ENCODE data around the gene ITCH. TPM values are rescaled to one million over a fixed set of nuclear protein-coding genes. Genes with fewer than 3 reads are reported as not detected.

Gene ITCH
- total RNA-seq, 2 experiments from 2014 or later, result 44.2 to 47.0 TPM

DNA sequence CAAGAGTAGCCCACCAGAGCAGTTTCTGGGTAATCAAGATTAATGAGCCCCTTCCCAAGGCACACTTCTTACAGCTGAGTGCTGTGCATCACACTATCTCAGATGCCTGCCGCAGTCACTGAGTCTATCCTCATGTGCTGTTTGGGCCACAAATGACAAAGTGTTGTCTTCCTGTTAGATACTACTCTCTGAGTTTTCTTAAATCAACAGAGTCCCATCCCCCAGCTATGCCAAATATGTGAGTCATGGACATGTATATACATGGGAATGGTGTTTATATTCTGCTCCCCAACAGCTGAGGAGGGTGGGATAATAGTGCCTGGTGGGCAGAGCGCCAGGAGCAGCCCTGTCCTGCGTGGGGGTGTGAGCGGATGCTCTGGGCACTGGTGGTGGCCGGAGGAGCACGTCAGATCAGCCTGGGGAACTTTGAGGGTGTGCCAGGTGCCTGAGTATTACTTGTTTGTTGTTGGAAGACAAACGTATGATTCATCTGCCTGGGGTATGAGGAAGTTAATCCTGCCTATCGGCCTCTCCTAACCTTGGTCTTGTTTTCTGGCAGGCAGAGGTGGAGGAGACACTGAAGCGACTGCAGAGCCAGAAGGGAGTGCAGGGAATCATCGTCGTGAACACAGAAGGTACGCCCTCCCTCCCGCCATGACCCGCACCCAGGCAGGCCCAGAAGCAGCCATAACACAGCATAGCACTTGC, 162.8 kb downstream of the ITCH start:
- H3K9me3 Mint-ChIP-seq, result no peaks in the 10 kb centered on the region
- CTCF ChIA-PET, result no interaction called here
- no peak overlapping the region for H3K4me3 ChIP-seq (ENCODE audit: low read length)

DNA sequence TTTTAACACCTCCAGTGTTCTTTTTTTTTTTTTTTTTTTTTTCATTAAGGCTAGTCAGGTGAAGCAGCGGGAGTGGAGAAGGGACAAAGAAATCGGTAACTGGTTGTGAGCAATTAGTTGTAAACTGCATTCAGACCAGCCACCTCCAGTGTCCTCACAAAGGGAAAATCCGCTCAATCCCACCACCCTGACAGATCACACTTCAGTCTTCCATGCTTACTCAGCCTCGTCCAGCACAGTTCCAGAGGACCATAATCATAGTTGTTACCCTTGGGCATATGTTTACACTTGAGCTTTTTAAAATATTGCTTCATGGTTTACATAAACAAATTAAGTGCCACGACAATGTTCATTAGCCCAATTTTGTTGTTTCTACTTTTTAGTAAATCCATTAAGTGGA, 163.4 kb downstream of the ITCH start:
- Mint-ChIP-seq H3K36me3 (ENCODE audit: low read depth) (peaks cover 80% of the 10 kb centered on the region), H3K27ac (no peak overlapping the region)

More for the DNA sequence above, 162.8 kb downstream of the ITCH start:
- Mint-ChIP-seq H3K36me3 (ENCODE audit: low read depth) (peaks cover 74% of the 10 kb centered on the region), H3K4me3 (no peak overlapping the region), H3K27me3 (no peaks in the 10 kb centered on the region), H3K4me1 (ENCODE audit: low read depth) (peaks cover 40% of the 10 kb centered on the region), H3K27ac (no peak overlapping the region)
- Histone ChIP-seq H3K27ac (ENCODE audit: low read depth in 1 of 2, low read length in 2 of 2) (no peak overlapping the region), H3K4me1 (ENCODE audit: insufficient read depth, low read length) (peaks cover 23% of the 10 kb centered on the region), H3K9me3 (ENCODE audit: control insufficient read depth in 1 of 2, insufficient read depth in 1 of 2, low read length in 2 of 2) (no peaks in the 10 kb centered on the region), H3K36me3 (ENCODE audit: insufficient read depth, low read length) (peaks cover 49% of the 10 kb centered on the region), H3K27me3 (ENCODE audit: control insufficient read depth in 1 of 2, insufficient read depth in 2 of 2, low read length in 2 of 2) (no peaks in the 10 kb centered on the region)
- intact Hi-C loops (cut with DNase I, micrococcal nuclease), result no loop called here
- POLR2A ChIA-PET, result no interaction called here
- TF ChIP-seq, protein P1, sequence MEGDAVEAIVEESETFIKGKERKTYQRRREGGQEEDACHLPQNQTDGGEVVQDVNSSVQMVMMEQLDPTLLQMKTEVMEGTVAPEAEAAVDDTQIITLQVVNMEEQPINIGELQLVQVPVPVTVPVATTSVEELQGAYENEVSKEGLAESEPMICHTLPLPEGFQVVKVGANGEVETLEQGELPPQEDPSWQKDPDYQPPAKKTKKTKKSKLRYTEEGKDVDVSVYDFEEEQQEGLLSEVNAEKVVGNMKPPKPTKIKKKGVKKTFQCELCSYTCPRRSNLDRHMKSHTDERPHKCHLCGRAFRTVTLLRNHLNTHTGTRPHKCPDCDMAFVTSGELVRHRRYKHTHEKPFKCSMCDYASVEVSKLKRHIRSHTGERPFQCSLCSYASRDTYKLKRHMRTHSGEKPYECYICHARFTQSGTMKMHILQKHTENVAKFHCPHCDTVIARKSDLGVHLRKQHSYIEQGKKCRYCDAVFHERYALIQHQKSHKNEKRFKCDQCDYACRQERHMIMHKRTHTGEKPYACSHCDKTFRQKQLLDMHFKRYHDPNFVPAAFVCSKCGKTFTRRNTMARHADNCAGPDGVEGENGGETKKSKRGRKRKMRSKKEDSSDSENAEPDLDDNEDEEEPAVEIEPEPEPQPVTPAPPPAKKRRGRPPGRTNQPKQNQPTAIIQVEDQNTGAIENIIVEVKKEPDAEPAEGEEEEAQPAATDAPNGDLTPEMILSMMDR (IDR thresholded peaks at IDR 0.05), result no peak
- ATAC-seq (ENCODE audit: poor library complexity) (no peak), DNase-seq (no peak)

DNA sequence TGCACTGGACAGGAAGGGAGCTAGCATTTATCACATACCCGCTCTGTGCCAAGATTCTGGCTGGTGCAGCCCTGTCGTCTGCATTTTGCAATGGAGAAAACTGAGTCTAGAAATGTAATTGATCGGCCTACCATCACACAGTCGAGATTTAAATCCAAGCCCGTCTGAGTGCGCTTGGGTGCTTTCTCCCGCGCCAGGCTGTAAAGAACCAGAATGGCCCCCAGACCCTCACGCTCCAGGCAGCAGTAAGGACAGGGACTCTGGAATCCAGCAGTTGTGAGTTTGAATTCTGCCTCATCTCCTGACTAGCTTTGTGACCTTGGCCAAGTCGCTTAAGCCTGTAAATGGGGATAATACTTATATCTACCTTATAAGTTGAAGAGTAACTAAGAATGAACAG, 163.9 kb downstream of the ITCH start:
- ATAC-seq (ENCODE audit: poor library complexity) (no peak), DNase-seq (no peak)
- Histone ChIP-seq H3K4me1 (ENCODE audit: insufficient read depth, low read length) (peaks cover 24% of the 10 kb centered on the region), H3K27me3 (ENCODE audit: control insufficient read depth in 1 of 2, insufficient read depth in 2 of 2, low read length in 2 of 2) (no peaks in the 10 kb centered on the region), H3K27ac (ENCODE audit: low read depth in 1 of 2, low read length in 2 of 2) (no peak overlapping the region), H3K36me3 (ENCODE audit: insufficient read depth, low read length) (peaks cover 61% of the 10 kb centered on the region), H3K9me3 (ENCODE audit: control insufficient read depth in 1 of 2, insufficient read depth in 1 of 2, low read length in 2 of 2) (no peaks in the 10 kb centered on the region), H3K4me3 (ENCODE audit: low read length) (no peak overlapping the region)
- H3K9me3 Mint-ChIP-seq, result no peaks in the 10 kb centered on the region
- ChIA-PET CTCF (interaction anchor here (1.1 to 1.2 kb wide), 2 partner anchors 9 to 11 kb away, joined by 3 read pairs; no protein-coding TSS in a partner anchor), POLR2A (no interaction called here)
- H3K4me3 Mint-ChIP-seq, result no peak overlapping the region
- peaks cover 82% of the 10 kb centered on the region for H3K36me3 Mint-ChIP-seq (ENCODE audit: low read depth)
- no peaks in the 10 kb centered on the region for H3K27me3 Mint-ChIP-seq
- peaks cover 30% of the 10 kb centered on the region for H3K4me1 Mint-ChIP-seq (ENCODE audit: low read depth)
- no peak overlapping the region for H3K27ac Mint-ChIP-seq
- TF ChIP-seq, protein P1 (IDR thresholded peaks at IDR 0.05), result no peak
- intact Hi-C loops (cut with DNase I, micrococcal nuclease), result no loop called here

More for the DNA sequence above, 163.4 kb downstream of the ITCH start:
- ATAC-seq (ENCODE audit: poor library complexity) (no peak), DNase-seq (no peak)
- intact Hi-C loops (cut with DNase I, micrococcal nuclease), result no loop called here
- Histone ChIP-seq H3K27ac (ENCODE audit: low read depth in 1 of 2, low read length in 2 of 2) (no peak overlapping the region), H3K27me3 (ENCODE audit: control insufficient read depth in 1 of 2, insufficient read depth in 2 of 2, low read length in 2 of 2) (no peaks in the 10 kb centered on the region), H3K4me3 (ENCODE audit: low read length) (no peak overlapping the region), H3K4me1 (ENCODE audit: insufficient read depth, low read length) (peaks cover 24% of the 10 kb centered on the region), H3K9me3 (ENCODE audit: control insufficient read depth in 1 of 2, insufficient read depth in 1 of 2, low read length in 2 of 2) (no peaks in the 10 kb centered on the region), H3K36me3 (ENCODE audit: insufficient read depth, low read length) (peaks cover 56% of the 10 kb centered on the region)
- TF ChIP-seq, protein P1 (IDR thresholded peaks at IDR 0.05), result no peak
- H3K9me3 Mint-ChIP-seq, result no peaks in the 10 kb centered on the region
- no peak overlapping the region for H3K4me3 Mint-ChIP-seq
- H3K4me1 Mint-ChIP-seq (ENCODE audit: low read depth), result peaks cover 36% of the 10 kb centered on the region
- H3K27me3 Mint-ChIP-seq, result no peaks in the 10 kb centered on the region
- CTCF ChIA-PET, result interaction anchor here (1.1 to 1.2 kb wide), 2 partner anchors 8 to 12 kb away, joined by 3 read pairs; no protein-coding TSS in a partner anchor
- POLR2A ChIA-PET, result no interaction called here
